GM12878 (cell line): ENCODE measurements around the gene ROBO1. TPM values are rescaled to one million over a fixed set of nuclear protein-coding genes. Genes with fewer than 3 reads are reported as not detected.
A peak's percentile ranks its signal among the peaks of the same experiment; 100 is the strongest.

Source experiments
- ATAC-seq: fragments of 200-7000 bp; cut with Tn5 transposase; 3 replicates; pipeline ENCODE4 v1.9.1; 2020; ENCODE audit warnings: mild to moderate bottlenecking, moderate library complexity
- BruUV-seq: library from RNA; stranded (reverse); fragments of 400-500 nt; replicated peaks from 2 replicates; lab custom pipeline; 2021; lab: Mats Ljungman, UMichigan
- CTCF ChIA-PET: fragments of 300-600 bp; sonication (Branson Sonifier 250); formaldehyde crosslinking; extraction: SDS; loops from one replicate; lab custom pipeline; 2021; ENCODE audit warnings: inconsistent platforms; lab: Yijun Ruan, JAX
- POLR2A ChIA-PET: fragments of 350-600 bp; formaldehyde crosslinking; extraction: SDS; loops from one replicate; lab custom pipeline; 2021; ENCODE audit warnings: inconsistent platforms; lab: Charles Lee
- RAD21 ChIA-PET: fragments of 300-600 bp; sonication (Branson Sonifier 250); formaldehyde crosslinking; loops from one replicate; lab custom pipeline; 2023; ENCODE audit warnings: antibody characterized with exemption; ENCODE audit not compliant: unreplicated experiment; lab: Charles Lee
- SMC1A ChIA-PET: fragments of 300-600 bp; sonication (Branson Sonifier 250); formaldehyde crosslinking; loops from one replicate; lab custom pipeline; 2023; ENCODE audit not compliant: unreplicated experiment, uncharacterized antibody; lab: Charles Lee
- DNase-seq: peaks from one replicate; pipeline ENCODE4 v3.0.0-alpha.2; 2011; ENCODE audit warnings: low read depth, low spot score
- FAIRE-seq: peaks from 3 replicates; lab custom pipeline; 2011; peaks lifted over from hg19 to GRCh38; lab: Jason Lieb, UNC
- H2AFZ ChIP-seq: 2 replicates; pipeline ENCODE4 v1.6.0; 2011; ENCODE audit warnings: low read depth, low read length, control low read depth; ENCODE audit not compliant: control insufficient read depth
- H3K27ac ChIP-seq: 2 replicates; pipeline ENCODE4 v1.5.1; 2011; ENCODE audit warnings: control low read depth; ENCODE audit not compliant: control insufficient read depth, insufficient read depth
- H3K27me3 ChIP-seq, 2 experiments: replicated peaks in 1 of 2; 2 replicates each; pipeline versions ENCODE4 v1.6.0 to v1.6.1; 2011; ENCODE audit warnings: low read length in 1 of 2; ENCODE audit not compliant: control insufficient read depth in 2 of 2, insufficient read depth in 2 of 2
- H3K36me3 ChIP-seq, 2 experiments: 2 replicates each; pipeline ENCODE4 v1.5.1; 2011; ENCODE audit warnings: low read length in 1 of 2; ENCODE audit not compliant: control insufficient read depth in 2 of 2, insufficient read depth in 2 of 2
- H3K4me1 ChIP-seq: 2 replicates; pipeline ENCODE4 v1.6.1; 2011; ENCODE audit warnings: mild to moderate bottlenecking, low read length, moderate library complexity, mixed read lengths; ENCODE audit not compliant: control insufficient read depth, insufficient read depth
- H3K4me2 ChIP-seq: 2 replicates; pipeline ENCODE4 v1.6.0; 2011; ENCODE audit warnings: control low read depth; ENCODE audit not compliant: control insufficient read depth, insufficient read depth
- H3K4me3 ChIP-seq: fragments of 200-600 bp; sonication (generic); 2 replicates; pipeline ENCODE4 v1.5.1; 2016
- H3K79me2 ChIP-seq: 2 replicates; pipeline ENCODE4 v1.6.0; 2011; ENCODE audit warnings: low read length; ENCODE audit not compliant: control insufficient read depth, insufficient read depth
- H3K9ac ChIP-seq: 2 replicates; pipeline ENCODE4 v1.8.0; 2011; ENCODE audit warnings: low read length, control low read depth, mixed read lengths; ENCODE audit not compliant: control insufficient read depth, insufficient read depth
- H3K9me3 ChIP-seq: replicated peaks from 3 replicates; pipeline ENCODE4 v1.5.1; 2011; ENCODE audit warnings: mild to moderate bottlenecking, low read length; ENCODE audit not compliant: control insufficient read depth, insufficient read depth
- H4K20me1 ChIP-seq: 2 replicates; pipeline ENCODE4 v1.6.0; 2011; ENCODE audit not compliant: control insufficient read depth, insufficient read depth
- FOXM1 ChIP-seq: IDR thresholded peaks from 2 replicates; pipeline ENCODE4 v1.6.1; 2012; ENCODE audit warnings: low read depth, mild to moderate bottlenecking, inconsistent platforms, low read length, moderate library complexity
- RAD21 ChIP-seq: IDR thresholded peaks from 2 replicates; pipeline ENCODE4 v1.6.1; 2011; ENCODE audit warnings: mild to moderate bottlenecking, low read depth, low read length, moderate library complexity; ENCODE audit not compliant: insufficient read depth
- SMC3 ChIP-seq: IDR thresholded peaks from 2 replicates; pipeline ENCODE4 v1.6.1; 2011; ENCODE audit warnings: low read length, improper control_type of control experiment, borderline replicate concordance
- YY1 ChIP-seq: IDR thresholded peaks from 2 replicates; pipeline ENCODE4 v1.6.1; 2011; ENCODE audit warnings: low read depth, mild to moderate bottlenecking, low read length
- WGBS: methylation state at CpG from one replicate; pipeline ENCODE4 v1.1.6; 2016; ENCODE audit warnings: low lambda C conversion rate; ENCODE audit not compliant: insufficient replicate concordance, insufficient coverage; ENCODE audit errors: missing lambda C conversion rate; 5-methylcytosine and 5-hydroxymethylcytosine counted together
- in situ Hi-C: fragments of 300-500 bp; cut with MboI; formaldehyde crosslinking; loops from 9 replicates; pipeline ENCODE4 v1.14.3; 2018; ENCODE audit warnings: mixed read lengths
- intact Hi-C: fragments of 100-400 bp; cut with micrococcal nuclease; formaldehyde crosslinking; loops from one replicate; pipeline ENCODE4 v1.14.2; 2022; ENCODE audit not compliant: unreplicated experiment
- polyA plus RNA-seq, 11 experiments: library from polyadenylated mRNA; depleted of rRNA in 4 of 11; unstranded in 6 of 11; stranded (reverse) in 5 of 11; fragments of >200 nt; fragmentation: Nextera tagmentation in 4 of 11; fragmentation: Illumina TruSeq in 1 of 11; extraction: Ambion mirVana in 4 of 11; extraction: Trizol in 1 of 11; gene quantifications; 1 replicate in 1 of 11; 2 replicates in 10 of 11; pipeline versions ENCODE4 v1.2.1 to v1.2.3, GENCODE V29; 2011 to 2016; ENCODE audit warnings: inconsistent platforms in 2 of 11, missing spikeins in 2 of 11, low read depth in 1 of 11
- total RNA-seq, 4 experiments: library from RNA; depleted of rRNA in 3 of 4; stranded (reverse); fragments of >200 nt in 3 of 4; fragmentation: Illumina TruSeq in 1 of 4; extraction: Trizol in 1 of 4; gene quantifications; 2 replicates each; pipeline versions ENCODE4 v1.2.1 to v1.2.3, GENCODE V29; 2013 to 2021
- TF ChIP-seq, protein P1 (sequence below), 3 experiments: IDR thresholded peaks in 2 of 3; conservative IDR thresholded peaks in 1 of 3; 2 replicates each; pipeline ENCODE4 v1.5.1; 2011; ENCODE audit warnings: low read depth in 3 of 3, low read length in 3 of 3, mild to moderate bottlenecking in 3 of 3, control low read depth in 2 of 3, moderate library complexity in 2 of 3, inconsistent platforms in 1 of 3, mixed read lengths in 1 of 3; ENCODE audit not compliant: control insufficient read depth in 2 of 3, insufficient read depth in 1 of 3; ENCODE audit errors: extremely low read depth in 1 of 3

ROBO1 gene
- total and polyA plus RNA-seq, 10 of the 15 experiments (the other 5 are each of a cell fraction or from before 2014, with no cell fraction given) = 0.29 to 46.5 (median 1.2) TPM

DNA sequence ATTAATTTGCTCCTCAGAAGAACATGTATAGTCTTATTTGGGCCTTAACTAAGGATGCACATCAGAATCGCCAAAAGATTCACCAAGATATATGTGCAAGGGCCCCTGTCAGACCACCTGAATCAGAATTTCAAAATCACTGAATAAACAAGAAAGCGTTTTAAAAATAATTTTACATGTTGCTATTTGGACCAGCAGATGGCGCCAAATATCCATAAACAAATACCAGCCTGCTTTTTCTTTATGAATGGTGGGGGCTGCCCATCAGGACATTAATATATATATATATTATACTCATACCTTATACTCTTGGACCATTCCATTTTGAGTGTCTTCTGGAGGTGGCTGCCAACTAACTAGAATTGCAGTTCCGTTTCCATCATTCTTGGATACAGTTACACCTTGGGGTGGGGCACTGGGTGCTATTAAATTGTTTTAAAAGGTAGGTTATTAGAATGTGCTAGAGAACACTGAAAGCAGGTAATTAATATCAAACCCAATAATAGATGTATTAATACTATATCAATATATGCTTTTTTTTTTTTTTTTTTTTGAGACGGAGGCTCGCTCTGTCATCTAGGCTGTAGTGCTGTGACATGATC lies 1108.3 kb downstream of the ROBO1 start:
- no peak overlapping the region for H3K4me2 ChIP-seq
- intact Hi-C loops (loop anchor here (1.0 to 5.0 kb wide), 3 partner anchors 328 to 703 kb away; no protein-coding TSS in a partner anchor), in situ Hi-C loops (loop anchor here (25.0 kb wide), 1 partner anchor 828 kb away; no protein-coding TSS in a partner anchor)
- ChIA-PET SMC1A (interaction anchor here (0.5 to 4.4 kb wide), 8 partner anchors 10 to 426 kb away, joined by 3 to 55 read pairs (median 3); no protein-coding TSS in a partner anchor), RAD21 (interaction anchor here (0.6 to 7.6 kb wide), 3 partner anchors 372 to 722 kb away, joined by 3 to 56 read pairs (median 35); no protein-coding TSS in a partner anchor), CTCF (interaction anchor here (1.0 to 7.4 kb wide), 10 partner anchors 15 to 427 kb away, joined by 3 to 104 read pairs (median 8); no protein-coding TSS in a partner anchor), POLR2A (interaction anchor here (0.7 kb wide), 2 partner anchors 66 to 204 kb away, joined by 3 to 5 read pairs; no protein-coding TSS in a partner anchor)
- no peaks in the 10 kb centered on the region for H3K9me3 ChIP-seq
- H3K4me1 ChIP-seq = no peaks in the 10 kb centered on the region
- WGBS = 44% methylated on average over 6 of the region's 6 CpGs
- H2AFZ ChIP-seq = no peak overlapping the region
- H3K36me3 ChIP-seq = no peaks in the 10 kb centered on the region
- FAIRE-seq = no peak
- BruUV-seq = no TSS peak
- H3K27me3 ChIP-seq = no peaks in the 10 kb centered on the region
- ATAC-seq = peak; percentile 41
- no peak for DNase-seq
- H3K27ac ChIP-seq = no peak overlapping the region
- H3K79me2 ChIP-seq = no peaks in the 10 kb centered on the region
- no peak overlapping the region for H3K4me3 ChIP-seq
- no peak overlapping the region for H3K9ac ChIP-seq
- TF ChIP-seq RAD21 = peak; percentile 80
- no peak for TF ChIP-seq FOXM1
- peak; percentile 86; the same call in 1 of the 2 replicates for TF ChIP-seq SMC3
- TF ChIP-seq, protein P1, sequence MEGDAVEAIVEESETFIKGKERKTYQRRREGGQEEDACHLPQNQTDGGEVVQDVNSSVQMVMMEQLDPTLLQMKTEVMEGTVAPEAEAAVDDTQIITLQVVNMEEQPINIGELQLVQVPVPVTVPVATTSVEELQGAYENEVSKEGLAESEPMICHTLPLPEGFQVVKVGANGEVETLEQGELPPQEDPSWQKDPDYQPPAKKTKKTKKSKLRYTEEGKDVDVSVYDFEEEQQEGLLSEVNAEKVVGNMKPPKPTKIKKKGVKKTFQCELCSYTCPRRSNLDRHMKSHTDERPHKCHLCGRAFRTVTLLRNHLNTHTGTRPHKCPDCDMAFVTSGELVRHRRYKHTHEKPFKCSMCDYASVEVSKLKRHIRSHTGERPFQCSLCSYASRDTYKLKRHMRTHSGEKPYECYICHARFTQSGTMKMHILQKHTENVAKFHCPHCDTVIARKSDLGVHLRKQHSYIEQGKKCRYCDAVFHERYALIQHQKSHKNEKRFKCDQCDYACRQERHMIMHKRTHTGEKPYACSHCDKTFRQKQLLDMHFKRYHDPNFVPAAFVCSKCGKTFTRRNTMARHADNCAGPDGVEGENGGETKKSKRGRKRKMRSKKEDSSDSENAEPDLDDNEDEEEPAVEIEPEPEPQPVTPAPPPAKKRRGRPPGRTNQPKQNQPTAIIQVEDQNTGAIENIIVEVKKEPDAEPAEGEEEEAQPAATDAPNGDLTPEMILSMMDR (IDR thresholded peaks at IDR 0.05 in 2 of 3, conservative IDR thresholded peaks at IDR 0.05 in 1 of 3; ENCODE audit: control insufficient read depth in 2 of 3, extremely low read depth in 1 of 3, insufficient read depth in 1 of 3, low read depth in 3 of 3, low read length in 3 of 3) = peak; percentile 29 to 61 (median 30); a peak in 5 of 6 replicates
- TF ChIP-seq YY1 = 0 out of 2 replicates have a peak, but pooled peaks have one; percentile 16
- H4K20me1 ChIP-seq = no peaks in the 10 kb centered on the region
